Stomach (tissue), 4 donors: Measurements from ENCODE around the gene CACNA2D4.

Source experiments
- CTCF ChIP-seq, 7 experiments: fragments of 450-650 bp in 4 of 7; fragments of 200-600 bp in 3 of 7; sonication (generic) in 3 of 7; IDR thresholded peaks; one replicate each; pipeline ENCODE4 v1.5.1; 2016 to 2019; ENCODE audit warnings: antibody characterized with exemption in 7 of 7, control low read depth in 2 of 7, mild to moderate bottlenecking in 1 of 7
- EP300 ChIP-seq: sonication (generic); formaldehyde crosslinking; IDR thresholded peaks from one replicate; pipeline ENCODE4 v1.6.1; 2017; ENCODE audit warnings: antibody characterized with exemption
- POLR2A ChIP-seq, 4 donors: fragments of 450-650 bp; IDR thresholded peaks; one replicate each; pipeline ENCODE4 v1.6.1; 2016; ENCODE audit warnings: antibody characterized with exemption in 4 of 4, control low read depth in 2 of 4, mild to moderate bottlenecking in 1 of 4, moderate library complexity in 1 of 4

GRCh38 chr12:1872448-1872847, 46.0 kb downstream of the CACNA2D4 start:
- TF ChIP-seq POLR2A (IDR thresholded peaks at IDR 0.05) (no peak), CTCF (IDR thresholded peaks at IDR 0.05) (no peak), EP300 (no peak)
